Stimulated activated CD8-positive, alpha-beta memory T cell treated with anti-CD3 and anti-CD28 coated beads, Interleukin-15, amount 100 ng/mL, for 24 hours (primary cell): ENCODE results near the gene JMJD7.
A peak's percentile ranks its signal among the peaks of the same experiment; 100 is the strongest.

ENCODE experiments used
- DNase-seq: peaks from one replicate; pipeline ENCODE4 v3.0.0-alpha.2; 2020; ENCODE audit warnings: low read depth

Gene JMJD7

DNA sequence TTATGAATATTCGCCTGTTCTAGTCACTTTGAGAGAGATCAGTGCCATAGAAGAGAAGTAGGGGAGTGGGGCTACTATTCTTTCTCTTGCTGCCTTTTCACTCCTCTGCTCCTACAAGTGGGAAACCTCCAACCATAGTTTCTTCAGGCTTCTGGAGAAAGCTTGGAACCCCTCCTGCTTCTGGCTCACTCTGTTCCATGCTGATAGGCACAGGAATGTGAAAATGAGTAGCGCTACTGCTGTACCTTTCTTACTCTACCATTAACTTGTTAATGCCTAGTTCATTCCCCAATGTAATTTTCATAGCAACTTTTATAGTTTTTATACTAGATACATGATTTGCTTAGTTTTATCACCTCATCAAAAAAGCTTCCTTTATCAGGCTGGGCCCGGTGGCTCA, 26.7 kb upstream of the JMJD7 start:
- no peak for DNase-seq

DNA sequence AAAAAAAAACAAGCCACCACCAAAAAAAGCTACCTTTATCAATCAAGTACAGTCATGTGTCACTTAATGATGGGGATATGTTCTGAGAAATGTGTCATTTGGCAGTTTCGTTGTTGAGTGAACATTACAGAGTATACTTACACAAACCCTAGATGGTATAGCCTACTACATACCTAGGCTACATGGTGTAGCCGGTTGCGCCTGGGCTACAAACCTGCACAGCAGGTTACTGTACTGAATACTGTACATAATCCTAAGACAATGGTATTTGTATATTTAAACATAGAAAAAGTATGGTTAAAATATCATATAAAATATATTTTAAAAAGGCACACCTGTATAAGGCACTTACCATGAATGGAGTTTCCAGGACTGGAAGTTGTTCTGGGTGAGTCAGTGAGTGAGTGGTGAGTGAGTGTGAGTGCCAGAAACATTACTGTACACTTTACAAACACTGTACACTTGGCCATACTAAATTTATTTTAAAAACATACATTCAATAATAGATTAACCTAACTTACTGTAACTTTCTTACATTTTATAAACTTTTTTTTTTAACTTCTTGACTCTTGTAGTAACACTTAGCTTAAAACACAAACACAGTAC, 25.9 kb upstream of the JMJD7 start:
- no peak for DNase-seq

DNA sequence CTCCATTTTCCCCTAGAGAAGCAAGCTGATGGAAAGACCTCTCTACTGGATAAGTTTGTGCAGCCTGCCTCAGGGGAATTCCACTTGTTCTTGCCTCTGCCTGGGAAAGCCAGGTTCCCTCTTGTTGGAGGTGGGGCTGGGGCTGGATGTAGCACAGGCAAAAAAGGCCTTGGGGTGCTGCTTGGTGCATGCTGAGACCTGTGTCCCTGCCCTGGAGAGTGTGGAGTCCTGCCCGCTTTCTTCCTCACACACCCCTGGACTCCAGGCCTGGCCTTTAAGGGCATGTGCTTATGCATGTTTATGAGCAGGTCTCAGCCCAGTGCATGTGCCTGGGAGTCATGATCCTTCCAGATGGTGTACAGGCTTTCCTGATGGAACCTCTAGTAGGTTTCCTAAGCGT, 23.5 kb upstream of the JMJD7 start:
- no peak for DNase-seq

DNA sequence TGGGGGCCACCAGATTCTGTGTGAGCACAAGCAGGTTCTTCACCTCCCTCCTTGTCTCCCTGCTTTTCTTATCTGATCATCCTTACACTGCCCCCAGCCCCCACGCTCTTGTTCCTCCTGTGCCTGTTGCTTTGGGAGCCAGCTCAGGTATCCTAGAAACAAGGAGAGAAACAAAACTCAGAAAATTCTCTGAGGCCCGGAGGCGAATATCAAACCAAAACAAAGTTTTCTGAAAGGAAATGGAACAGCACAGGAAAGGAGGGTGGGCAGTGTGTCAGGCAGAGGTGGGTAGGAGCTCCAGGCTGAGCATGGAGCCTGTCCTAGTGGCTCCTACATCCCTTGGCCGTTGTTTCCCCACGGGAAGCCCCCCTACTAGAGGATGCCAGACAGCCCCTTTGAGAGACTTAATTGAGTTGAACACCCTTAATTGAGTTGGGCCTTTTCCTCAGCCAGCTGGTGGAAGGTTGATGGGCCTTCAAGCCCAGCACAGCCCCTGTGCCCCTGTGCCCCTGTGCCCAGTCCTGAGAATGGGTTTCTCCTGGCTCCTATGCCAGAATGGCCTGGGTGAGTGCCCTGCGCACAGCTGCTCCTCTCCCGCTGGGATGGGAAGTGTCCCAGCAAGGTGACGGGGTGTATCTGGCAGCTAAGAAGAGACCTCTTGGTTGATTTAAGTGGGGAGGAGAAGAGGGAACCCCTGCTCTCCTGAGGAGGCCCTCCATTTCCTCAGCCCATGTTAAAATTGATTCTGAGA, 22.8 kb upstream of the JMJD7 start:
- DNase-seq: no peak

DNA sequence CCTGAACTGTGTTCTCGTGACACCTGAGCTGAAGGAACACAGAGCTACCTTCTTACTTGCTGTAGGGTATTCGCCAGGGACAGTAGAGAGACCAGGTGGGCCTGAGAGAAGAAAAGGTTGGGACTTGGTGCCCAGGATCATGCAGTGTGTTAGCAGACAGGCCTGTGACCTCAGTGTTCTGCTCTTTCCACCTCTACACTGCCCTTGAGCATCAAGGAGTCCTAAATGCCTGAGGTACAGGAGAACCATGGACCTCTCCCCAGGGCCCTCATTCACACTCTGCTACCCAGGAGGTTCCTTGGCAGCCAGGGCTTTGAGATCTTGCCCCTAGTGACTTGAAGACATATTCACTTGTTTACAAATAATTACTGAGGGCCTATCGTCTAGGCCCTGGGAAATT, 22.2 kb upstream of the JMJD7 start:
- DNase-seq: no peak

DNA sequence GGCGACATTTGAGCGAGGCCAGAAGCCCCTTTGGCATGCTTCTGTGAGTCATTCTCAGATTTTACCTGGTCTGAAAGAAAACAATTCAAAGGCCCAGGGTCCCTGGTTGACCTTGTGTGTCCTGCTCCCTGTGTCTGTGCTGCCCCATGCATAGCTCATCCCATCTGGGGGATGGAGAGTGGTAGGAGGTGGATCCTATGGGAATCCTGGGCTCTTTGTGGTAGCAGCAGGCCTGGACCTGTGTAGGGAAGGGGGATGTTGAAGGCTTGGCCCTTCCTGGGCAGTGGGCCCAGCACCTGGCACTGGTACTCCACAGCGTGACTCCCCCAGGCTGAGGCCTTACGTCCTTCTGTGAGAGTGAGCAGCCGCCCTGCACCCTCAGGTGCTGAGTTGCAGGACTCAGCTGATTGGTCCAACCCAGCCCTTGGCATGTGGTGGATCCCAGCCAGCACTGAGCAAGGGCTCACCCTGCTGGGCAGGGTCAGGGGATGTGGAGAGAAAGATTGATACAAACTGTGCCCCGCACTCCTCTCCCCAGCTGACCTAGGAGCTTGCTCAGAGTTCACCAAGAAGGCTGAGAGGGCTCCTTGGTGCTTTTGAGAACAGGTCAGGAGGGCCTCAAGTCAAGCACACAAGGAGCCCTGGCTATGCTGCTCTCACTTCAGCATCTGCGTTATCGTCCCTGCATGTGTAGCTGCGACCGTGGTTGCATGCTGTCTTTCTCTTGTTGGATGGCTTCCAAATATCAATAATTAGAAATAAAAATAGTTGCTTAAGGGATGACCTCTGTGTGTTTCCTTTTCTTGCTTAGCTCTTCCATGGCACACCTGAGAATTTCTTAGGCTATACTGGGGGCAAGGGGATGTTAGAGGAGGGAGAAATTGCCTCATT, 21.4 kb upstream of the JMJD7 start:
- no peak for DNase-seq

DNA sequence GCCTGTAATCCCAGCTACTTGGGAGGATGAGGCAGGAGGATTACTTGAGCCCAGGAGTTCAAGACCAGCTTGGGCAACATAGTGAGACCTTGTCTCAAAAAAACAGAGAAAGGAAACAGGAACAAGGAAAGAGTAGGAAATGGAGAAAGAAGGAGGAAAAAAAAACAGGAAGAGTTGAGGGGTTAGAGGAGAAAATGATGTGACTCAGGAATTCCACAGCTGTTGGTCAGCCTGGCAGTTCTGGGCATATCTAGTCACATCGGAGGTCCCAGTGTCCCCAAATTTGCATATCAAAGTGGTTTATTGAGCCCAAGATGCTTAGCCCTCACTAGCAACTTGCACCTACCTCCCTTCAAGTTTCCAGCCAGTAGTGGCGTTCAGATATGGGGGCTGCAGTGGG, 18.8 kb upstream of the JMJD7 start:
- DNase-seq: no peak

DNA sequence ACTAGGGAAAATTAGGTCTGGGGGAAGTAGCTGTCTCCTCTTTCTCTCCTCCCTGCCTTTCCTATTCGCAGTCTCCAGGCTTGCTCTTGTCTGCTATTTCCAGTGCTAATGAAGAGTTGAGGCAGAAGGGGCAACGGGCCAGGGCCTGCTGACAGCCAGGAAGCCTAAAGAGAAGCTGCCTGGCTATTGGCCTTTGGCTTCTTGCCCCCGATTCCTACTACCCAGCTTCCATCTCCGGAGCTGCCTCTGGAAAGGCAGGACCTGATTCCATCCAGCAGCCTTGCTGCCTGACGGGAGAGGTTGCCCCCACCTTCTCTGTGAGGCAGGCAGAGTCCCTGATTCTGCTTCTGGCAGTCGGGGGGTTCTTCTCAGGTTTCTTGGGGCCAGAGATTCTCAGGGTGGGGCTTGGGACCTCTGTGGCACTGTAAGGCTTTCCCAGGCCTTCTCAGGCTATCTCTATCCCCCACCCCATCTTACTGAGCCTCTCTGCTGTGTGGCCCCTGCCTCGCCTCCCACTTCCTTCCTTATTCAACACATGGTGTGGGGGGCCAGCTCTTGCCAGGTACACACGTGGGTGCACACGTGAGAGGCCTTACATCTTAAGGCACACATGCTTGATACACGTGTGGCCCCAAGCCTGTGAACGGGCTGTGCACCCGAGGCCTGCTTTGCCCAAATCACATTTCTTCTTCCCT, 18.2 kb upstream of the JMJD7 start:
- no peak for DNase-seq

DNA sequence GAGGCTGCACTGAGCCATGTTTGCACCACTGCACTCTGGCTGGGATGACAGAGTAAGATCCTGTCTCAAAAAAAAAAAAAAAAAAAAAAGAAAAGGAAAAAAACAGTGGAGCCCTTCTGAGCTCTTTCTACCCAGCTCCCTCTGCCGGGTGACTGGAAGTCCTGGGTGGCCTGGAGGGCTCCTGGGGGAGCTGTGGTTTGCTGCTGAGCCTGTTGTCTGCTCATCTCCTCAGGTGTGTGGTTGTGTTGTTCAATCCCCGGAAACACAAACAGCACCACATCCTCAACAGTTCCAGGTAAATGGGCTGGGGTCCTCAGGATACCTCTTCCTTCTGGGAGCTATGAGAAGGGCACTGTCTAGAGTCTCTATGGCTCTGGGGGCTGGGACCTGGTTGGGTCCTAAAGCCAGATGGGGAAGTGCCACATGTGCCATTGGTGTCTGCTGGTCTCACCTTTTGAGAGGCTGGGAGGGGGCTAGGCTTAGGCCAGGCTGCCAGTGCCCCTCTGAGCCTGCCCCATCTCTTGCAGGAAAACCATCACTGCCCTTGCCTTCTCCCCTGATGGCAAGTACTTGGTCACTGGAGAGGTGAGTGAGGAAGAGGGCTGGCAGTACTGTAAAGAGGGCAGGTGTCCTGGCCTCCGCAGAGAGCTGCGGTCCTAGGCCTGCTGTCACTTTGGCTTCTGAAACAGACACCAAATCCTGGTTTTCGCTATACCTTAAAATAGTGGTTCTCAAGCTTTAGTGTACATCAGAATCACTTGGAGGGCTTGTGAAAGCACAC, 17.1 kb upstream of the JMJD7 start:
- DNase-seq: no peak

DNA sequence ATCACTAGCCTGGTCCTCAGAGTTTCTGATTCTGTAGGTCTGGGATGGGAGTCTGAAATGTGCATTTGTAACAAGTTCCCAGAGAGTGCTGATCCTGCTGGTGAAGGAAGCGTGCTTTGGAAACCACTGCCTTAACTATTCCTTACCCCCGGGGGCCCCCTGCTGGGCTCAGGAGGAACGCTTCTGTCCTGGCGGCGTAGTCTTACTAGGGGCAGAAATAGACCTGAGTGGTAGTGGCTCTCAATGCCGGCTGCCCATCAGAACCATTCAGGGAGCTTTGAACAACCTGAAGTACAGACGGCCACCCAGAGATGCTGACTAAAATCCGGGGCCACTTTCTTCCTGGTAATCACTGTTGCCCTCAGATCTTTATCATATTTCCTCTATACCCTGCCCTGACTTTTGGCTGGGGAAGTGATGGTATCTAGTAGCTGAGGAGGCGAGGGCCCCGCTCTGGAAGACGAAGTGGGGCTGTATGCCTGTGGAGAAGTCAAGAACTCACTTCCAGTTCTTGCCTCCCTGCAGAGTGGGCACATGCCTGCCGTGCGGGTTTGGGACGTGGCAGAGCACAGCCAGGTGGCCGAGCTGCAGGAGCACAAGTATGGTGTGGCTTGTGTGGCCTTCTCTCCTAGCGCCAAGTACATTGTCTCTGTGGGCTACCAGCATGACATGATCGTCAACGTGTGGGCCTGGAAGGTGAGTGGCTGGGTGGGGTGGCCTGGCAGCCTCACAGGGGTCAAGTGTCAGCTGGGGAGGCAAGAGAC, 16.3 kb upstream of the JMJD7 start:
- peak; percentile 34 for DNase-seq

DNA sequence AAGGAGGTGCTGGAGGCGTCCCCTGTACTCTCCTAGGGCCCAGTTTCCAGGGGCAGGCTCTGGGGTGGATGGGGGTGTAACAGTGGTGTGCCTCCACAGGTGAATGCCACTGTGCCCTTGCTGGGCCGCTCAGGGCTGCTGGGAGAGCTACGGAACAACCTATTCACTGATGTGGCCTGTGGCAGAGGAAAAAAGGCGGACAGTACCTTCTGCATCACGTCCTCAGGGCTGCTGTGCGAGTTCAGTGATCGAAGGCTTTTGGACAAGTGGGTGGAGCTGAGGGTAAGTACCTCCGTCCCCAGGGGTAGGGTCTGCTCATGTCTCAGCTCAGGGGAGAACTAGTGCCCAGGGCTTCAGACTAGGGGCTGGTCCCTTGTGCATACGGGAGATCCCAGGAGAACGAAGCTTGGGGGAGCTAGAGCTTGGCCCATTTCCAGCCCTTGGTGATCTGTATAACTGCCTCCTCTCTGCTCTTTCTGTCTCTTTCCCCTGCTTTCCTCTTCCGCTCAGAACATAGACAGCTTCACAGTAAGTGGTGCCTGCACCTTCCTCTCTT, 15.0 kb upstream of the JMJD7 start:
- DNase-seq: no peak

DNA sequence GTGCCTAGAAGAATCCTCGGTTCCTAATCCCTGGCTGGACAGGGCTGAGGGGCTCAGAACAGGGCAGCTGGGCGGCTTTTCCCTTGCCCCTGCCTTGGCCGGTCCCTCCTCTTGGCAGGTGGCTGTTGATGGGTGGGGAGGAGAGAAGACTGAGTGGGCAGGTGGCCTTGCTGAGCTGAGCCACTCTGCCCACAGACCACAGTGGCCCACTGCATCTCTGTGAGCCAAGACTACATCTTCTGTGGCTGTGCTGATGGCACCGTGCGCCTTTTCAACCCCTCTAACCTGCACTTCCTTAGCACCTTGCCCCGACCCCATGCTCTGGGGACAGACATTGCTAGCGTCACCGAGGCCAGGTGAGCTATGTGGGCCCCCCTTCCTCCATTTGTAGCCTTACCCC, 14.5 kb upstream of the JMJD7 start:
- no peak for DNase-seq

DNA sequence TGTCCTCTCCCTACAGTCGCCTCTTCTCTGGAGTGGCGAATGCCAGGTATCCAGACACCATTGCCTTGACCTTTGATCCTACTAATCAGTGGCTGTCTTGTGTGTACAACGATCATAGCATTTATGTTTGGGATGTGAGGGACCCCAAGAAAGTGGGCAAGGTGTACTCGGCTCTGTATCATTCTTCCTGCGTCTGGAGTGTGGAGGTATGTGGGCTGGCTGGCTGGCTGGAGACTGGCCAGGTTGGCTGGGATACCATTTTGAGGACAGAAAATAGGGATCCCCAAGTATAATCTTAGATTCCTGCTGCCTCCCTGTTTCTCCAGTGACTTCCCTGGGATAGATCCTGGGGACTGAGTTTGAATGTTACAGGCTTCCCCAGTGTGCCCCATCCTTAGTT, 13.4 kb upstream of the JMJD7 start:
- DNase-seq: no peak

DNA sequence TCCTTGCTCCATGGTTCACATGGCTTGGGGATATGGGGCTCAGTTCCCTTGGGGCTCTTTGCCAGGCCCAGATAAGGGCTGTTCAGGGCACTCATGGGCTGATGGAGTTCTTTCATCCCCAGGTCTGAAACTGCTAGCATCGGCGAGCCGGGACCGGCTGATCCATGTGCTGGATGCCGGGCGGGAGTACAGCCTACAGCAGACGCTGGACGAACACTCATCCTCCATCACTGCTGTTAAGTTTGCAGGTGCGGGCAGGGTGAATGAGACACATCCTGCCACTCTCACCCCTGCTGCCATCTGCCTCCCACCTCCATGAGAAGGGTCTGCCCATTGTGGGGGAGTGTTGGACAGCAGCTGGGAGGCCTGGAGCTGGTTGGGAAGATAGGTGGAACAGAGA, 11.1 kb upstream of the JMJD7 start:
- DNase-seq: no peak

DNA sequence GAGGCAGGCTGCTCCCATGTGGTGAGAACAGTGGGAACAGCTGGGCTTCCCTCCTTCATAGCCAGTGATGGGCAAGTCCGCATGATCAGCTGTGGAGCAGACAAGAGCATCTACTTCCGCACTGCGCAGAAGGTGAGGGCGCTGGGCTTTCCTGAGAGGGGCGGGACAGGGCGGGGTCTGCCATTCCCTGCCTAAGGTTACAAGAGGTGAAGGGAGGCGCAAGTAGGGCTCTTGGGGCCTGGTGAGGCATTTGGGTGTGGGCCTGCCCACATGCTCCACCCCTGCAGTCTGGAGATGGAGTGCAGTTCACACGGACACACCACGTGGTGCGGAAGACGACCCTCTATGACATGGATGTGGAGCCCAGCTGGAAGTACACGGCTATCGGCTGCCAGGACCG, 10.6 kb upstream of the JMJD7 start:
- DNase-seq: no peak

DNA sequence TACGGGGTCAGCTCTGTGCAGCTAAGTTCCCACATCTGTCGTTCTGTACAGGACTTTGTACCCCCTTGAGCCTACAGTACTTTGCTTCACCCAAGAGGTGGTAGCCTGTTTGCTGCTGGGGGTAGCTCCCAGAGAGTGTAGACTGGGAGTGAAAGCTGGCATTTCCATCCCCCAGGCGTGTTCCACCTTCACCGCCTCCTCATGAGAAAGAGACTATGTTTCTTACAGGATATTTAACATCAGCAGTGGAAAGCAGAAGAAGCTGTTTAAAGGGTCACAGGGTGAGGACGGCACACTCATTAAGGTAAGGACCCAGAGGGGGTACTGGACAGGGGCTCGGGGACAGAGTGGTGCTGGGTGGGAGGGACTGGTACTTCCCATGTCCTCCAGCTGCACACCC, 10.1 kb upstream of the JMJD7 start:
- no peak for DNase-seq

DNA sequence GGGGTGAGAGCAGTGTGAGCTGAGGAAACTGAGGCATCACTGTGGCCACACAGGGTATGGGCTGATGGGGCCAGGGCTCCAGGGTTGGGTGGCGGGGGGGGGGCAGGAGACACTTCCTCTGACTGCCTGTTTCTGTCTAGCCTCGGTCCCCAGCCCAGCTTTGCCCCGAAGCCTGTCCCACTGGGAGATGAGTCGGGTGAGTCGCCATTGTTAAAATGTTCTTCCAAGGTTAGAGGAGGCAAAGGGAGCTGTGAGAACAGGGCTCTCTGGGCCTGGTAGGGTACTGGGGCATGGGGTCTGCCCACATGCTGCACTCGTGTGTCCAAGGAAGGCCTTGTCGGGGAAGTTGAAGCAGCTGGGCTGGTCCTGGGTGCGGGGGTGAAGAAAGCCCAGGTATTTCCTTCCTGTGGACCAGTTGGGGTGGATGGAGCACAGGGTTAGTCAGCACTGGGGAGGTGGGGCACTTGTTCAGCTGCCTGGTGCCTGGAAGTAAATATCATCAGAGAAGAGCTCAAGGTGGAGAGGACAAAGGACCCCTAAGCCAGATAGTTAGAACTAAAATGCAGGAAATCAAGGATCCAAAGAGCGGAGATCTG, 8.3 kb upstream of the JMJD7 start:
- no peak for DNase-seq

DNA sequence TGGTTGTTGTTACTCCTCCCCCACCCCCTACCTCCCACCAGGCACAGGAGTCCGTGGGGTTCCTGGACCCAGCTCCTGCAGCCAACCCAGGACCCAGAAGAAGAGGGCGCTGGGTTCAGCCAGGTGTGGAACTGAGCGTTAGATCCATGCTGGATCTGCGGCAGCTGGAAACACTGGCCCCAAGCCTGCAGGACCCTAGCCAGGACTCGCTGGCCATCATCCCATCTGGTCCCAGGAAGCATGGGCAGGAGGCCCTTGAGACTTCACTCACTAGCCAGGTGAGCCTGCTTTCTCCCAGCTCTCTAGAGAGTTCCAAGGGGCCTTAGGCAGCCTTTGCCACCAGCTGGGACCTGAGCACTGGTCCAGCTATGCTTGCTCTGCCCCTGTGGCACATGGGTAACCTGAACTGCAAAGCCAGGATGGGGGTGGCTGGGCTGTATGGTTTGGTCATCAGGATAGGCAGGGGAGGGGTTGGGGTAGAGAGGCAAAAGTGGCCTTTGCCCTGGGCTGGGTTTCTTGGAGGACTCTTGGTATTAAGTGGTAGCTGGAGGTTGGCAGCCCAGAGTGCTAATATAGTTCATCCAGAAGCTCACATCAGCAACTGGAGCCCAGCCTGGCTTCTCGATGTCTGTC, 7.0 kb upstream of the JMJD7 start:
- no peak for DNase-seq

DNA sequence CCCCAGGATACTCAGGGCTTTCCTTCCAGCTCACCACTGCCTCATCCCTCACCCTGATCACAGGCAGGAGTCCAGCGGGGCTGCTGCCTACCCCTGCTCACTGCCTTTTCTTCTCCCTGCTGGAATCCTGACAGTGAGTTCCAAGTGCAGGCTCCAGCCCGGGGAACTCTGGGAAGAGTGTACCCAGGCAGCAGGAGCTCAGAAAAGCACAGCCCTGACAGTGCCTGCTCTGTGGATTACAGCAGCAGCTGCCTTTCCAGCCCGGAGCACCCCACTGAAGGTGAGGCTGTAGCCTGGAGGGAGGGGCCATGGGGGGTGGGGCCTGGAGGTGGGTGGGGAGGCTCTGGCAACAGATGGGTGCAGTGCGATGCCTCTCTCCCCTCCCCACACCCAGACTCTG, 6.1 kb upstream of the JMJD7 start:
- DNase-seq: no peak

DNA sequence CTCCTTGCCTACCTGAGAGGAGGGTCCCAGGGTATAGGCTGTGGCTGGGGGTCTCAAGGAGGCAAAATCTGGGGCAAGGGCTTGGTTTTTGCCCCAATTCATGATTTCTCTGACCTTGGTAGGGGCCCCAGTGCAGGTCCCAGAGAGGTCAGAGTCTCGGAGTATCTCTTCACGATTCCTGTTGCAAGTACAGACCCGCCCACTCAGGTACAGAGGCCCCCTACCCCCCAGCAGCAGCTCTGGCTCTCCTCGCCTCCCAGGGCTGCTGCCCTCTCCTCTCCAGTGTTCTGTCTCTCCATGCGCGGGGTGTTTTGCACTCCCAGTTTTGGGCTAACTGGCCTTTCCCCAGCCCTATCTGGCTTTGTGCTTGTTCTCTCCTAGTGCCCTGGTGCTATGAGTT, 5.4 kb upstream of the JMJD7 start:
- DNase-seq: no peak
